NOMO-1 (cell line): ENCODE measurements around the gene PRKAG1.
A peak's percentile ranks its signal among the peaks of the same experiment; 100 is the strongest.

Source experiments
- DNase-seq, 2 experiments: peaks; one replicate each; lab custom pipeline; 2025; ENCODE audit not compliant: unreplicated experiment in 2 of 2; lab: John Stamatoyannopoulos, UW

Gene PRKAG1

GRCh38 chr12:48986720-48987291, 31.8 kb downstream of the PRKAG1 start:
- DNase-seq, result no peak

- no peak for DNase-seq
Observed at GRCh38 chr12:48985901-48986300, 32.7 kb downstream of the PRKAG1 start.

GRCh38 chr12:48985475-48985897, 33.1 kb downstream of the PRKAG1 start:
- no peak for DNase-seq

- no peak for DNase-seq
Observed at GRCh38 chr12:48982397-48983080, 36.0 kb downstream of the PRKAG1 start.

GRCh38 chr12:48981757-48982157, 36.8 kb downstream of the PRKAG1 start:
- no peak for DNase-seq

GRCh38 chr12:48980953-48981756, 37.4 kb downstream of the PRKAG1 start:
- DNase-seq, result peak in 1 of 2 experiments; percentile 12

- DNase-seq, result peak; percentile 27 to 40
Observed at GRCh38 chr12:48980389-48980952, 38.1 kb downstream of the PRKAG1 start.

- peak in 1 of 2 experiments; percentile 13 for DNase-seq
Observed at GRCh38 chr12:48979602-48980388, 38.8 kb downstream of the PRKAG1 start.

- DNase-seq, result no peak
Observed at GRCh38 chr12:48978741-48979601, 39.6 kb downstream of the PRKAG1 start.

GRCh38 chr12:48978291-48978740, 40.3 kb downstream of the PRKAG1 start, which contains the start of gene WNT1:
Gene WNT1, plus strand, starts transcription at chr12:48978322. Its CDS starts 329 bp downstream, at chr12:48978651.
- no peak for DNase-seq

GRCh38 chr12:48977290-48978281, 41.0 kb downstream of the PRKAG1 start:
- peak; percentile 27 to 66 for DNase-seq

- DNase-seq, result no peak
Observed at GRCh38 chr12:48973941-48974673, 44.5 kb downstream of the PRKAG1 start.

GRCh38 chr12:48973531-48973930, 45.0 kb downstream of the PRKAG1 start:
- DNase-seq, result no peak

- no peak for DNase-seq
Observed at GRCh38 chr12:48972952-48973483, 45.6 kb downstream of the PRKAG1 start.

- peak; percentile 65 to 81 for DNase-seq
Observed at GRCh38 chr12:48972213-48972951, 46.2 kb downstream of the PRKAG1 start.

GRCh38 chr12:48970702-48971334, 47.8 kb downstream of the PRKAG1 start:
- DNase-seq, result no peak
